Activated T-cell treated with anti-CD3 and anti-CD28 coated beads for 24 hours (primary cell): ENCODE measurements around the gene RBBP5.
"Not testable (repeated sequence)": the region's sequence is repeated elsewhere in the genome, so short reads cannot be mapped to it uniquely, and the experiment has no call there.

Source experiments
- DNase-seq: peaks from one replicate; pipeline ENCODE4 v3.0.0-alpha.2; 2020; ENCODE audit warnings: low read depth

RBBP5 gene, protein sequence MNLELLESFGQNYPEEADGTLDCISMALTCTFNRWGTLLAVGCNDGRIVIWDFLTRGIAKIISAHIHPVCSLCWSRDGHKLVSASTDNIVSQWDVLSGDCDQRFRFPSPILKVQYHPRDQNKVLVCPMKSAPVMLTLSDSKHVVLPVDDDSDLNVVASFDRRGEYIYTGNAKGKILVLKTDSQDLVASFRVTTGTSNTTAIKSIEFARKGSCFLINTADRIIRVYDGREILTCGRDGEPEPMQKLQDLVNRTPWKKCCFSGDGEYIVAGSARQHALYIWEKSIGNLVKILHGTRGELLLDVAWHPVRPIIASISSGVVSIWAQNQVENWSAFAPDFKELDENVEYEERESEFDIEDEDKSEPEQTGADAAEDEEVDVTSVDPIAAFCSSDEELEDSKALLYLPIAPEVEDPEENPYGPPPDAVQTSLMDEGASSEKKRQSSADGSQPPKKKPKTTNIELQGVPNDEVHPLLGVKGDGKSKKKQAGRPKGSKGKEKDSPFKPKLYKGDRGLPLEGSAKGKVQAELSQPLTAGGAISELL

DNA sequence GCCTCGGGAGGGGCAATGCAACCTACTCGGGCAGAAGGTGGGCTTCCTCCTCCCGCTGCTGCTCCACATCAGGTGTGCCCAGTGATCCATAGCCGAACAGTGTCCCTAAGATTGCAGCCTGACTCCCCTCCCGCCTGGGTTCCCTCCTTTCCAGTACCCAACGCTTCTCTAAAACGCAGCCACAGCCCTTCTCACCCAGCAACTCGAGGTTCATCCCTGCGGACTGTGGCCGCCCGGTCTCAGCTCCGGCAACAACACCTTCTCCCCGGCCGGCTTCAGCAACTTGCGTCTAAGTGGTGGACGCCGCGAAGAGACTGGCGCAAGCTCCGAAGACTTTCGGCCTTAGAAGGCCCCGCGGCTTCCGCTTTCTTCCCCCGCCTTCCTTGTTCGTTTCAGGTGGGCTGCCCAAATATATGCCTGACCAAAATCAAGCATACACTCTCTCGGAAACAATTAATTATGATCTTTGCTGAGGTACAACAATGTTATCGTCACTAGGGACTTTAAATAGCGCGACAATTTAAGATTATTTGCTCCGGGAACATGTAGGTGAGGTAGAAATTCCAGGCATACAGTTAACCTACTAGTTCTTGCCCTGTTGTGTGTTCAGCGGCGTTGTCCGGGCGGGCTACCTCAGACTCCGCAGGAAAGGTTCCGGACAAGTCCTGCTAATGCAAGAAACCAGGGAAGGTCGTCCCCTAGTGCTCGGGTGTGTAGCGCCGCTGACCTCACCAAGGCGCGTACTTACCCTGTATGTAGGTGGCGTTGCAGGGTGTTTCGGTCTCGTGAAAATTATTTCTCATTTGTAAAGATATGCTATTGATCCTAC, at the start of gene RBBP5:
RBBP5 (minus strand) TSS at position 319 of the 829 bp plus-strand sequence; CDS start at position 214, 105 bp downstream.
- peak; percentile 91 for DNase-seq

- DNase-seq = no peak
Observed at GRCh38 chr1:205171369-205171768, 49.6 kb upstream of the RBBP5 start.

GRCh38 chr1:205170532-205171269, 48.9 kb upstream of the RBBP5 start:
- DNase-seq = no peak

DNA sequence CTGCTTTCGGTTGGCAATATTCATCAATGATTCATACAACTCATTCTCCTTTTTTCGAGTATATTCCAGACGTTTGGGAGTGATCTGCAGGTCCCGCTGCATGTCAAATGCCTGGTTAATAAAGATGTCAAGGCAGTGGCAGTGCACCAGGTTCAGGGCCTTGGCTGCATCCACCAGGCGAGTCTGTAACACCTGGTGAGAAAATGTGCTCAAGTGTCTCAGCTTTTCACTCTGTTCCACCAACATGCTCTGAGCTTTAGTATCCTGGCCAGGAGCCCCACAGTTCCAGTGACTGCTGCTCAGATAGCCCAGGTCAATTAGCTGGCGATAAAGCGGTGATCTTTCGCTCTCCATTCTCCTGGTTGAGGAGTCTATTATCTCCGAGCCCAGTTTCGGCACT, 47.5 kb upstream of the RBBP5 start:
- no peak for DNase-seq

GRCh38 chr1:205168291-205168690, 46.5 kb upstream of the RBBP5 start:
- no peak for DNase-seq

- DNase-seq = no peak
Observed at GRCh38 chr1:205162301-205162700, 40.5 kb upstream of the RBBP5 start.

DNA sequence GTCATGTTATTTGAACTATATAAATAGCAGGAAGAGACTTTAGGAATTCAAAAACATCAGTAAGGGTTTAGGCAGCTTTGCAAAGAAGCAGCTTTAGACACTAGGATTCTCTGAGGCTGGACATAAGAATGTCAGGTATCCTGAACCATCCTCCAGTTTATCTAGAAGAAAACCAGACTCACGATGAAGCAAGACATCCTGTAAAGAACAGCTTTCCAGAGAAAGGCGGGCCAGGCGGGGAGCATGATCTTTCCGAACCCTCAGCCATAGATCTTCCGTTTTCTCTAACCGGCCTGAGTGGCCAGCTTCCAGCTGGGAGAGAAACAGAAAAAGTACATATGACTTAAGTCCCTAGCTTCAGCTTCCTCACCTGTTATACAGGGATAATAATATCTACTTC, 39.3 kb upstream of the RBBP5 start:
- DNase-seq = no peak

DNA sequence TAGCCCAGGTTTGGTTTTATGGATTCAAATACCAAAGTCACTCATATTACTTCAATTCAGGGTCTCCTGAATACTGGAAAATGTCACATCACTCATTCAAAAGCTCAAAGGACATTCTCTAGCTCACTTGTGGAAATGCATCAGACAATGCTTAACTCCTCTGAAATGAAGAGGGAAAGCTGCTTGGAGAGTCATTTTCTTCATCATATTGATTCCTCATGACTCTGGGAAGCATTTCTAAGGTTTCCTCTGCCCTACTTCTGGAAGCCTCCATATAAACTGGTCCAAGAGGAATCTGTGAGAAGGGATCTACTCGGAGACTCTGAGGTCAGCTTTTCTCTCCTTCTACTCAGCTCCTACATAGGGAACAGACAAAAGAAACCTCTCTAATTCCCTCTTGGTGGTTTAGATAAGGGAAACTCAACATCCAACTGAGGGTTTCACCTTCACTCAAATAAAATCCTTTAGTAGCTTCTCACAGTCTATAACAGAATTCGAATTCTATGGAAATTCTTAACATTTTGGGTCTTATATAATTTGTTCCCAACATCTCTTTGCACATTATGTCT, 36.4 kb upstream of the RBBP5 start:
- DNase-seq = no peak

DNA sequence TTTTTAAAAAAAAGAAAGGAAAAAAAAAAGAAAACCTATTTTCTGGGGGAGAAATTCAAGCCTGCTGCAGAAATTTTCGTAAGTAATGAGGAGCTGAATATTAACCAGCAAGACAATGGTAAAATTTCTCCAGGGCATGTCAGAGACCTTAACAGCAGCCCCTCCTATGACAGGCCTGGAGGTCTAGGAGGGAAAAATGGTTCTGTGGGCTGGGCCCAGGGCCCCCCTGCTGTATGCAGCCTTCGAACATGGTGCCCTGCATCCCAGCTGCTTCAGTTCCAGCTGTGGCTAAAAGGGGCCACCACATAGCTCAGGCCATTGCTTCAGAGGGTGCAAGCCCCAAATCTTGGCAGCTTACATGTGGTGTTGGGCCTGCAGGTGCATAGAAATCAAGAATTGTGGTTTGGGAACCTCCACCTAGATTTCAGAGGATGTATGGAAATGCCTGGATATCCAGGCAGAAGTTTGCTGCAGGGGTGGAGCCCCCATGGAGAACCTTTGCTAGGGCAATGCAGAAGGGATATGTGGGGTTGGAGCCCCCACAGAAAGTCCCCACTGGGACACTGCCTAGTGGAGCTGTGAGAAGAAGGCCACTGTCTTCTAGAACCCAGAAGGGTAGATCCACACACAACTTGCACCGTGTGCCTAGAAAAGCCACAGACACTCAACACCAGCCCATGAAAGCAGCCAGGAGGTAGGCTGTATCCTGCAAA, 34.0 kb upstream of the RBBP5 start:
- DNase-seq = not testable (repeated sequence)

DNA sequence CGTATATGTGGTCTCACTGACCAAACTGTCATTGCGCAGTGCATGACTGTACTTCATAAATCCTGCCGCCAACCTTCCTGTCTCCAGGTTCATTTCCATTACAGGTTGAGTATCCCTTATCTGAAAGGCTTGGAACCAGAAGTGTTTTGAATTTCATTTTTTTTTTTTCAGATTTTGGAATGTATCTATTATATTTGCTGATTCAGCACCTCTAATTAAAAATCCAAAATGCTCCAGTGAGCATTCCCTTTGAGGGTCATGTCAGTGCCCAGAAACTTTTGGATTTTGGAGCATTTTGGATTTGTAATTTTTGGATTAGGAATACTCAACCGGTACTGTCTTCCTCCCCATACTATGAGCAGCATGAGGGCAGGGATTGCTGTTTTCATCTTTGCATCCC, 30.7 kb upstream of the RBBP5 start:
- DNase-seq = no peak

- no peak for DNase-seq
Observed at GRCh38 chr1:205150651-205151428, 29.1 kb upstream of the RBBP5 start.

GRCh38 chr1:205147191-205147835, 25.5 kb upstream of the RBBP5 start:
- DNase-seq = no peak

DNA sequence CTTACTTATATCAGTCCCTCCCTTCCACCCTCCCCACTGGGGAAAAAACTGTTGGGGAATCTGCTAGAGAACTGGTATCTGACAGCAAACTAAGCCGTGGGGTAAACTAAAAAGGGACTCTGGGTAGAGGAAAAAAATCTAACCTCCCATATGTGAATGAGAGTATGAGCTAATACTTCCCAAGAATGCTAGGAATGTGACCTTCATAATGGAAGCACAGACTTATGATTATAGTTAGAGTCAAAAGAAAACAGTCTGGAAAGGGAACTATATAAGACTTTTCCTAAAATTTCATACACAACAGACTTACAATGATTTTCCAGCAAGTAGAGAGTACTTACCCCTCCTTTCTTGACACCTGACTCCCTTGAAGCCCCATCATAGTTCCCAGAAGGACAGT, 23.0 kb upstream of the RBBP5 start:
- DNase-seq = no peak

- DNase-seq = no peak
Observed at GRCh38 chr1:205144046-205144720, 22.4 kb upstream of the RBBP5 start.

DNA sequence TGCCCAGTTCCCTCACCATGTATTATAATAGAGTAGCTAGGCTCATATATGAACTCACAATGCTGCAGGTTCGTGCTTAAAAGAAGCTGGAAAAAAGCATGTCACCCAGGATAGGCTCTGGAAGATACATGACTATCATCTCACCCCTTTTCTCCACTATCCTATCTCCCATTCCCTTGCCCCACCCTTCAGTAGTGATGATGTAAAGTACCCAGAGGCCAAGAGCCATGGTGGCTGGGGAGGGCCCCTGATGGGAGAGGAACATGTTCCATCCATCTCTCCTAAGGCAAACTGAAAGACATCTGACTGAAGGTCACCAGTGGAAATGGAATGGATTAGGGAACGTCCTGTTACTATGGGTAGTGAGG, 20.3 kb upstream of the RBBP5 start:
- DNase-seq = no peak

- peak; percentile 61 for DNase-seq
Observed at GRCh38 chr1:205141236-205142101, 19.7 kb upstream of the RBBP5 start.

- DNase-seq = no peak
Observed at GRCh38 chr1:205140113-205140512, 18.3 kb upstream of the RBBP5 start.

DNA sequence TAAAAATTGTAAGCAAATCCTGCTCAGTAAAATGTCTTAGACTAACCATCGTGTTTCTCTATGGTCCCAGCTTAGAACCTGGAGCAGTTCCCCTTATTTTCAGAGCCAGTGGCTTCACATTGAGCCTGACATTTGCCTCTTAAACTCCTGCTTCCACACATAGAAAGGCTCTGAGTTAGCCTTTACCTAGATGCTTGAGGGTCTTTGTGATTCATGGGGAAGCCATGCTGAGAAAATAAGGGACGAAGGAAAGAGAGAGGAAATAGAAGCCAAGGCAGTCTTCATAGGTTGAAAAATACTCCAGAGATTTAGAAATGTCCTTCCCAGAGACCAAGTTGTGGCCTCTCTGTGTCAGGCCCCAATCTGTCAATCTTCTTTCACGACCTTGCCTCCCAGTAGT, 16.1 kb upstream of the RBBP5 start:
- no peak for DNase-seq
